H1 (cell line): Measurements from ENCODE around the gene KRT85. TPM values are rescaled to one million over a fixed set of nuclear protein-coding genes. Genes with fewer than 3 reads are reported as not detected.

Source experiments
- CTCF ChIA-PET: fragments of 300-600 bp; sonication (Branson Sonifier 250); formaldehyde crosslinking; loops from one replicate; lab custom pipeline; 2021; ENCODE audit not compliant: partially characterized antibody; lab: Charles Lee
- POLR2A ChIA-PET: fragments of 300-600 bp; sonication (Branson Sonifier 250); formaldehyde crosslinking; loops from one replicate; lab custom pipeline; 2021; ENCODE audit warnings: inconsistent platforms; ENCODE audit not compliant: partially characterized antibody; lab: Charles Lee
- DNase-seq, 2 experiments: peaks; one replicate each; pipeline versions ENCODE4 v3.0.0 to v3.0.0-alpha.2; 2010 to 2022; ENCODE audit warnings: low spot score in 2 of 2, low read depth in 1 of 2, mixed read lengths in 1 of 2
- FAIRE-seq: peaks from 2 replicates; lab custom pipeline; 2011; peaks lifted over from hg19 to GRCh38; lab: Jason Lieb, UNC
- H2AFZ ChIP-seq: 2 replicates; pipeline ENCODE4 v1.8.1; 2012; ENCODE audit warnings: low read length, inconsistent platforms
- H2AK5ac ChIP-seq: 2 replicates; pipeline ENCODE4 v1.6.1; 2013; ENCODE audit warnings: low read depth, low read length
- H2BK120ac ChIP-seq: replicated peaks from 2 replicates; pipeline ENCODE3; 2013; ENCODE audit warnings: low read depth, low read length, inconsistent platforms
- H2BK12ac ChIP-seq: 2 replicates; pipeline ENCODE4 v1.6.1; 2013; ENCODE audit warnings: low read depth, low read length
- H2BK15ac ChIP-seq: 2 replicates; pipeline ENCODE4 v1.6.1; 2013; ENCODE audit warnings: low read length
- H2BK20ac ChIP-seq: 2 replicates; pipeline ENCODE4 v1.6.1; 2013; ENCODE audit warnings: low read length
- H2BK5ac ChIP-seq: 2 replicates; pipeline ENCODE4 v1.6.1; 2013; ENCODE audit warnings: low read depth, low read length
- H3K14ac ChIP-seq: 2 replicates; pipeline ENCODE4 v1.6.1; 2013; ENCODE audit warnings: inconsistent platforms; ENCODE audit not compliant: insufficient read length
- H3K18ac ChIP-seq: 2 replicates; pipeline ENCODE4 v1.6.1; 2013; ENCODE audit warnings: low read length; ENCODE audit errors: extremely low read depth
- H3K23ac ChIP-seq: 2 replicates; pipeline ENCODE4 v1.6.1; 2013; ENCODE audit warnings: inconsistent platforms; ENCODE audit not compliant: insufficient read length
- H3K23me2 ChIP-seq: 2 replicates; pipeline ENCODE4 v1.6.1; 2013; ENCODE audit warnings: low read depth, low read length
- H3K27ac ChIP-seq: 2 replicates; pipeline ENCODE4 v1.6.1; 2011; ENCODE audit warnings: low read depth, low read length, inconsistent platforms
- H3K27me3 ChIP-seq, 4 experiments: replicated peaks in 1 of 4; 1 replicate in 1 of 4; 2 replicates in 3 of 4; pipeline versions ENCODE4 v1.6.1 to v1.8.1; 2011 to 2013; ENCODE audit warnings: low read length in 3 of 4, mild to moderate bottlenecking in 3 of 4, inconsistent platforms in 2 of 4, mixed read lengths in 2 of 4, moderate library complexity in 1 of 4; ENCODE audit not compliant: control insufficient read depth in 3 of 4, insufficient read depth in 3 of 4; ENCODE audit errors: extremely low read depth in 1 of 4
- H3K36me3 ChIP-seq, 4 experiments: 2 replicates each; pipeline versions ENCODE4 v1.6.1 to v1.8.1; 2011 to 2013; ENCODE audit warnings: mild to moderate bottlenecking in 4 of 4, low read length in 3 of 4, moderate library complexity in 2 of 4, control low read depth in 1 of 4, inconsistent platforms in 1 of 4; ENCODE audit not compliant: insufficient read depth in 4 of 4, control insufficient read depth in 2 of 4
- H3K4ac ChIP-seq: replicated peaks from 2 replicates; pipeline ENCODE3; 2013; ENCODE audit warnings: low read length, low read depth, mixed read lengths, inconsistent platforms; ENCODE audit not compliant: insufficient read length
- H3K4me1 ChIP-seq, 4 experiments: replicated peaks in 1 of 4; 1 replicate in 1 of 4; 2 replicates in 3 of 4; pipeline versions ENCODE4 v1.6.1 to v1.8.1; 2011 to 2013; ENCODE audit warnings: low read length in 3 of 4, inconsistent platforms in 2 of 4, mixed read lengths in 1 of 4; ENCODE audit not compliant: insufficient read depth in 4 of 4, control insufficient read depth in 3 of 4
- H3K4me2 ChIP-seq, 2 experiments: 2 replicates each; pipeline versions ENCODE4 v1.6.1 to v1.8.1; 2011 to 2013; ENCODE audit warnings: low read depth in 2 of 2, low read length in 2 of 2, control low read depth in 1 of 2, inconsistent platforms in 1 of 2, mild to moderate bottlenecking in 1 of 2; ENCODE audit not compliant: insufficient read depth in 1 of 2
- H3K4me3 ChIP-seq, 4 experiments: fragments of 200-600, 300-600 bp in 1 of 4; sonication (generic), shearing (Covaris generic), sonication (Bioruptor Twin) in 1 of 4; 2 replicates each; pipeline versions ENCODE4 v1.5.1 to v1.8.1; 2011 to 2016; ENCODE audit warnings: low read length in 4 of 4, low read depth in 3 of 4, control low read depth in 2 of 4, inconsistent platforms in 2 of 4, mild to moderate bottlenecking in 2 of 4, mixed read lengths in 1 of 4, moderate library complexity in 1 of 4; ENCODE audit not compliant: insufficient read depth in 2 of 4; ENCODE audit errors: extremely low read depth in 1 of 4
- H3K56ac ChIP-seq: replicated peaks from 2 replicates; pipeline ENCODE3; 2013; ENCODE audit warnings: low read depth, mild to moderate bottlenecking, mixed read lengths, low read length, inconsistent platforms; ENCODE audit not compliant: insufficient read length
- H3K79me1 ChIP-seq: 2 replicates; pipeline ENCODE4 v1.6.1; 2013; ENCODE audit warnings: low read depth, low read length, control low read depth
- H3K79me2 ChIP-seq, 2 experiments: 2 replicates each; pipeline versions ENCODE4 v1.6.1 to v1.8.1; 2012 to 2013; ENCODE audit warnings: low read length in 2 of 2, mild to moderate bottlenecking in 2 of 2, inconsistent platforms in 1 of 2; ENCODE audit not compliant: insufficient read depth in 2 of 2, control insufficient read depth in 1 of 2
- H3K9ac ChIP-seq, 4 experiments: replicated peaks in 1 of 4; 1 replicate in 1 of 4; 2 replicates in 3 of 4; pipeline versions ENCODE4 v1.6.1 to v1.8.1; 2011 to 2013; ENCODE audit warnings: low read depth in 3 of 4, low read length in 3 of 4, control low read depth in 2 of 4, mild to moderate bottlenecking in 2 of 4, moderate library complexity in 2 of 4, inconsistent platforms in 1 of 4; ENCODE audit errors: extremely low read depth in 1 of 4
- H3K9me3 ChIP-seq, 2 experiments: 2 replicates each; pipeline versions ENCODE4 v1.6.1 to v1.8.1; 2012 to 2013; ENCODE audit warnings: mild to moderate bottlenecking in 2 of 2, moderate library complexity in 2 of 2, control low read depth in 1 of 2, inconsistent platforms in 1 of 2, low read depth in 1 of 2, low read length in 1 of 2, mixed read lengths in 1 of 2; ENCODE audit not compliant: insufficient read depth in 2 of 2
- H4K20me1 ChIP-seq, 2 experiments: replicated peaks in 1 of 2; 2 replicates each; pipeline versions ENCODE3 to v1.8.1; 2011 to 2013; ENCODE audit warnings: inconsistent platforms in 2 of 2, low read length in 2 of 2, mild to moderate bottlenecking in 1 of 2; ENCODE audit not compliant: insufficient read depth in 2 of 2, control insufficient read depth in 1 of 2
- H4K5ac ChIP-seq: 2 replicates; pipeline ENCODE4 v1.6.1; 2013; ENCODE audit warnings: low read length, low read depth, mixed read lengths, inconsistent platforms; ENCODE audit not compliant: insufficient read length
- H4K8ac ChIP-seq: 2 replicates; pipeline ENCODE4 v1.8.0; 2013; ENCODE audit warnings: mild to moderate bottlenecking, moderate library complexity, low read length, inconsistent platforms; ENCODE audit not compliant: insufficient read depth; ENCODE audit errors: extremely low read depth
- H4K91ac ChIP-seq: replicated peaks from 2 replicates; pipeline ENCODE3; 2013; ENCODE audit warnings: low read length, mixed read lengths, inconsistent platforms; ENCODE audit not compliant: insufficient read length
- ASH2L ChIP-seq: fragments of 200-600, 300-600 bp; sonication (generic); IDR thresholded peaks from one replicate; pipeline ENCODE4 v1.7.1; 2017; ENCODE audit warnings: low read length
- CEBPB ChIP-seq: IDR thresholded peaks from 2 replicates; pipeline ENCODE4 v1.6.1; 2012; ENCODE audit warnings: low read depth, low read length
- EZH2 ChIP-seq: fragments of 200-600 bp; sonication (generic); IDR thresholded peaks from 2 replicates; pipeline ENCODE4 v1.7.1; 2012; ENCODE audit warnings: low read depth, mild to moderate bottlenecking, moderate library complexity, low read length, inconsistent platforms; ENCODE audit not compliant: severe bottlenecking
- FOSL1 ChIP-seq: IDR thresholded peaks from 2 replicates; pipeline ENCODE4 v1.6.1; 2011; ENCODE audit warnings: mild to moderate bottlenecking, low read depth, low read length, moderate library complexity; ENCODE audit not compliant: insufficient read depth
- GTF2F1 ChIP-seq: IDR thresholded peaks from 2 replicates; pipeline ENCODE4 v1.6.1; 2012; ENCODE audit warnings: low read depth, low read length, improper control_type of control experiment, borderline replicate concordance
- JUND ChIP-seq: IDR thresholded peaks from 2 replicates; pipeline ENCODE4 v1.6.1; 2011; ENCODE audit warnings: mild to moderate bottlenecking, improper control_type of control experiment, low read length
- RBBP5 ChIP-seq: IDR thresholded peaks from 2 replicates; pipeline ENCODE4 v1.7.1; 2012; ENCODE audit warnings: low read depth, mild to moderate bottlenecking, inconsistent platforms, low read length, moderate library complexity, borderline replicate concordance
- RNF2 ChIP-seq: fragments of 200-900, 300-1000 bp; sonication (generic); IDR thresholded peaks from 2 replicates; pipeline ENCODE4 v1.7.1; 2016; ENCODE audit warnings: borderline replicate concordance, low read depth, mild to moderate bottlenecking, antibody characterized with exemption, low read length; ENCODE audit not compliant: poor library complexity, severe bottlenecking; ENCODE audit errors: missing control alignments
- RXRA ChIP-seq: IDR thresholded peaks from 2 replicates; pipeline ENCODE4 v1.6.1; 2011; ENCODE audit warnings: low read depth, mild to moderate bottlenecking, low read length, moderate library complexity; ENCODE audit not compliant: insufficient read depth
- SP4 ChIP-seq: IDR thresholded peaks from 2 replicates; pipeline ENCODE4 v1.6.1; 2012; ENCODE audit warnings: low read length, inconsistent platforms
- WGBS, 2 experiments: shearing (Covaris generic) in 1 of 2; methylation state at CpG; one replicate each; pipeline versions ENCODE4 v1.1.6 to v1.1.7; 2013 to 2015; ENCODE audit warnings: low lambda C conversion rate in 2 of 2, mixed read lengths in 2 of 2, inconsistent platforms in 1 of 2, low coverage in 1 of 2, missing lambda C conversion rate in 1 of 2; ENCODE audit not compliant: insufficient replicate concordance in 2 of 2, insufficient coverage in 1 of 2, insufficient read length in 1 of 2; ENCODE audit errors: extremely low coverage in 1 of 2, missing lambda C conversion rate in 1 of 2; 5-methylcytosine and 5-hydroxymethylcytosine counted together
- polyA plus RNA-seq, 7 experiments: library from polyadenylated mRNA; depleted of rRNA in 3 of 7; stranded (reverse) in 5 of 7; unstranded in 2 of 7; fragments of >200 nt in 5 of 7; fragments of 200-250 nt in 2 of 7; gene quantifications; 1 replicate in 5 of 7; 2 replicates in 1 of 7; 4 replicates in 1 of 7; pipeline versions ENCODE4 v1.2.1 to v1.2.3, GENCODE V29; 2011 to 2013; ENCODE audit warnings: missing spikeins in 2 of 7, mixed read lengths in 2 of 7
- total RNA-seq: library from RNA; stranded (reverse); fragmentation: NEBNext Ultra II Directional; extraction: Animal tissue kit (Norgen Biotek cat#: 25700); gene quantifications from 2 replicates; pipeline ENCODE4 v1.2.1, GENCODE V29; 2021
- TF ChIP-seq, protein P1 (sequence below): IDR thresholded peaks from 2 replicates; pipeline ENCODE4 v1.6.1; 2012; ENCODE audit warnings: inconsistent platforms

The KRT85 gene
- total and polyA plus RNA-seq, 2 of the 8 experiments (the other 6 are each of a cell fraction or from before 2014, with no cell fraction given) = not detected

DNA sequence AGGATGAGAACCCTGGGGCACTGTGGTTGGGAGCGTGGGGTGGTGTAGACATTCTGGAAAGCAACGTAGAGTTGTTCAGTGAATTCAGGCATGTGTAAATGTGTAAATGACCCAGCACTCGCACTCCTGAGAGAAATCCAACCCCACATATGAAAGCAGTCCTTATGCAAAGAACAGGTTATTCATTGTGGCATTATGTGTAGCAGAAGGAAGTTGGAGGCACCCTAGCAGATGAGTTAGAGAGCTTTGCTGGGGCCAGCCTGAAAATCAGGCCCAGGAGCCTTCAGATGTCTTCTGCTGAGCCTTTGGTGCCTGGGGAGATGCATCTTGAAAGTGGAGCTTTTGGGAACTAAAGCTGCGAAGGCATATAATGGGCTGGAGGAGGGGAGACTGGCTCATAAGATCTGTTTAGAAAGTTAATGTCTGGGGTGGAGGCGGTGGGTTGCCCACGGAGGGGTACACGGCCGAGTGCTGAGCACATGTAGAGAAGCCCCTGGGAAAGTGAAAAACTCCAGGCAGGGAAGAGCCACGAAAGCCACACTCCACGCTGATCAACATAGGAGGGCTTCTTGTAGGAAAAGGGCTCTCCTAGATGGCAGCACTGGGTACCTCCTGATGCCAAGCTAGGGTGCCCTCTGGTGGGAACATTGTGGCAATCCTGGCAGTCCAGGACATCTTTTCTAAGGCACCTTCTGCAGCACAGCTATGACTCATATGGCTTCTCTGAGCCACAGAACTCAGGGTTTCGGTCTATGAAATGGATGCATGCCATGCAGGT lies 40.0 kb downstream of the KRT85 start:
- H3K27ac ChIP-seq = no peak overlapping the region
- H3K36me3 ChIP-seq = no peaks in the 10 kb centered on the region
- H3K79me2 ChIP-seq = no peaks in the 10 kb centered on the region
- H3K27me3 ChIP-seq = no peaks in the 10 kb centered on the region
- H2BK5ac ChIP-seq = no peak overlapping the region
- peak; percentile 74 for FAIRE-seq
- H3K23me2 ChIP-seq = no peaks in the 10 kb centered on the region
- no peak overlapping the region for H3K4ac ChIP-seq
- no peak overlapping the region for H2AK5ac ChIP-seq
- H4K8ac ChIP-seq = no peak overlapping the region
- no peak overlapping the region for H3K23ac ChIP-seq
- H3K56ac ChIP-seq = no peak overlapping the region
- 47% methylated on average over 11 of the region's 11 CpGs; no CpG with 5 or more reads in 1 of the 2 experiments for WGBS, 2 experiments
- DNase-seq = peak; percentile 67 to 75
- no peak overlapping the region for H3K4me2 ChIP-seq
- no peak overlapping the region for H2BK12ac ChIP-seq
- H2AFZ ChIP-seq = no peak overlapping the region
- no peaks in the 10 kb centered on the region for H3K4me1 ChIP-seq
- no peak overlapping the region for H2BK15ac ChIP-seq
- H4K91ac ChIP-seq = no peak overlapping the region
- ChIA-PET CTCF (interaction anchor here (0.6 to 19.8 kb wide), 59 partner anchors 8 to 657 kb away, joined by 3 to 353 read pairs (median 4); partner anchors contain the start of genes KRT7, KRT80, KRT85 and KRT86), POLR2A (interaction anchor here (0.6 to 1.4 kb wide), 3 partner anchors 10 to 94 kb away, joined by 3 to 5 read pairs (median 3); partner anchors contain the start of gene KRT7)
- no peak overlapping the region for H2BK20ac ChIP-seq
- no peak overlapping the region for H2BK120ac ChIP-seq
- H3K79me1 ChIP-seq = no peaks in the 10 kb centered on the region
- H3K4me3 ChIP-seq = no peak overlapping the region
- H3K9ac ChIP-seq = no peak overlapping the region
- no peak overlapping the region for H3K14ac ChIP-seq
- no peaks in the 10 kb centered on the region for H4K20me1 ChIP-seq
- H3K9me3 ChIP-seq = no peaks in the 10 kb centered on the region
- no peak overlapping the region for H4K5ac ChIP-seq
- no peak overlapping the region for H3K18ac ChIP-seq
- TF ChIP-seq JUND (peak; percentile 82), RXRA (no peak), CEBPB (no peak), GTF2F1 (no peak), EZH2 (no peak), RNF2 (no peak), ASH2L (no peak), SP4 (no peak), RBBP5 (no peak), FOSL1 (no peak)
- TF ChIP-seq, protein P1, sequence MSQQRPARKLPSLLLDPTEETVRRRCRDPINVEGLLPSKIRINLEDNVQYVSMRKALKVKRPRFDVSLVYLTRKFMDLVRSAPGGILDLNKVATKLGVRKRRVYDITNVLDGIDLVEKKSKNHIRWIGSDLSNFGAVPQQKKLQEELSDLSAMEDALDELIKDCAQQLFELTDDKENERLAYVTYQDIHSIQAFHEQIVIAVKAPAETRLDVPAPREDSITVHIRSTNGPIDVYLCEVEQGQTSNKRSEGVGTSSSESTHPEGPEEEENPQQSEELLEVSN = no peak
